Endothelial cell of umbilical vein (primary cell): ENCODE results near the gene TSPAN17. TPM values are rescaled to one million over a fixed set of nuclear protein-coding genes. Genes with fewer than 3 reads are reported as not detected.

Source experiments
- BruUV-seq: library from RNA; stranded (reverse); fragments of 400-500 nt; replicated peaks from 2 replicates; lab custom pipeline; 2021; lab: Mats Ljungman, UMichigan
- CTCF ChIA-PET: fragments of 300-600, 350-600 bp; sonication (Branson Sonifier 250); formaldehyde crosslinking; loops from one replicate; lab custom pipeline; 2021; ENCODE audit warnings: antibody characterized with exemption, inconsistent platforms; lab: Charles Lee
- POLR2A ChIA-PET: fragments of 300-600, 350-600 bp; sonication (Branson Sonifier 250); formaldehyde crosslinking; loops from one replicate; lab custom pipeline; 2021; ENCODE audit warnings: antibody characterized with exemption, inconsistent platforms; lab: Charles Lee
- DNase-seq: peaks from one replicate; pipeline ENCODE4 v3.0.0-alpha.2; 2011; ENCODE audit warnings: low read depth, low spot score
- FAIRE-seq: peaks from 2 replicates; lab custom pipeline; 2011; peaks lifted over from hg19 to GRCh38; lab: Jason Lieb, UNC
- H2AFZ ChIP-seq: 2 replicates; pipeline ENCODE4 v1.6.0; 2012; ENCODE audit warnings: low read depth, low read length, control low read depth, inconsistent platforms
- H3K27ac ChIP-seq: 2 replicates; pipeline ENCODE4 v1.5.1; 2011; ENCODE audit warnings: low read depth, mild to moderate bottlenecking, control low read depth, low read length, moderate library complexity; ENCODE audit not compliant: insufficient read depth
- H3K27me3 ChIP-seq, 2 experiments: 2 replicates each; pipeline versions ENCODE4 v1.6.0 to v1.6.1; 2011; ENCODE audit warnings: low read length in 2 of 2, mixed read lengths in 1 of 2; ENCODE audit not compliant: control insufficient read depth in 2 of 2, insufficient read depth in 2 of 2
- H3K36me3 ChIP-seq, 2 experiments: 2 replicates in 1 of 2; 3 replicates in 1 of 2; pipeline ENCODE4 v1.5.1; 2011; ENCODE audit warnings: low read length in 2 of 2, mild to moderate bottlenecking in 1 of 2, moderate library complexity in 1 of 2; ENCODE audit not compliant: control insufficient read depth in 2 of 2, insufficient read depth in 2 of 2; ENCODE audit errors: extremely low read depth in 1 of 2
- H3K4me1 ChIP-seq: 3 replicates; pipeline ENCODE4 v1.5.1; 2011; ENCODE audit warnings: mild to moderate bottlenecking, low read length; ENCODE audit not compliant: control insufficient read depth, insufficient read depth; ENCODE audit errors: extremely low read depth
- H3K4me2 ChIP-seq: 2 replicates; pipeline ENCODE4 v1.6.1; 2011; ENCODE audit warnings: low read length, control low read depth, mixed read lengths; ENCODE audit not compliant: insufficient read depth
- H3K4me3 ChIP-seq, 3 experiments: fragments of 200-600 bp in 1 of 3; sonication (generic), shearing (Covaris generic) in 1 of 3; replicated peaks in 1 of 3; 2 replicates each; pipeline ENCODE4 v1.5.1; 2011 to 2016; ENCODE audit warnings: control low read depth in 3 of 3, low read length in 3 of 3, mild to moderate bottlenecking in 2 of 3, inconsistent platforms in 1 of 3, low read depth in 1 of 3, moderate library complexity in 1 of 3; ENCODE audit not compliant: insufficient read depth in 1 of 3
- H3K79me2 ChIP-seq: 2 replicates; pipeline ENCODE4 v1.6.0; 2012; ENCODE audit warnings: low read length, inconsistent platforms; ENCODE audit not compliant: control insufficient read depth, insufficient read depth
- H3K9ac ChIP-seq: replicated peaks from 2 replicates; pipeline ENCODE3; 2011; ENCODE audit warnings: low read length, control low read depth; ENCODE audit not compliant: insufficient read depth; ENCODE audit errors: extremely low read depth
- H3K9me1 ChIP-seq: replicated peaks from 3 replicates; pipeline ENCODE4 v1.6.0; 2011; ENCODE audit warnings: mild to moderate bottlenecking, low read length; ENCODE audit not compliant: control insufficient read depth, insufficient read depth; ENCODE audit errors: extremely low read depth
- H3K9me3 ChIP-seq: replicated peaks from 2 replicates; pipeline ENCODE4 v1.5.1; 2012; ENCODE audit warnings: low read length, inconsistent platforms; ENCODE audit not compliant: control insufficient read depth, insufficient read depth
- H4K20me1 ChIP-seq: replicated peaks from 2 replicates; pipeline ENCODE3; 2011; ENCODE audit warnings: mild to moderate bottlenecking, low read length; ENCODE audit not compliant: control insufficient read depth, insufficient read depth; ENCODE audit errors: extremely low read depth
- EZH2 ChIP-seq: IDR thresholded peaks from 2 replicates; pipeline ENCODE4 v1.6.1; 2012; ENCODE audit warnings: borderline replicate concordance, low read depth, mild to moderate bottlenecking, moderate library complexity, low read length, inconsistent platforms; ENCODE audit not compliant: severe bottlenecking
- GATA2 ChIP-seq: IDR thresholded peaks from 2 replicates; pipeline ENCODE4 v1.7.0; 2011; ENCODE audit warnings: low read depth, mild to moderate bottlenecking, moderate library complexity, mixed read lengths, low read length; ENCODE audit not compliant: insufficient read length, insufficient read depth
- JUN ChIP-seq: IDR thresholded peaks from 2 replicates; pipeline ENCODE4 v1.6.1; 2011; ENCODE audit warnings: borderline replicate concordance, low read depth; ENCODE audit not compliant: insufficient read length, insufficient read depth
- MYC ChIP-seq: IDR thresholded peaks from one replicate; pipeline ENCODE4 v1.6.1; 2011; ENCODE audit warnings: mild to moderate bottlenecking, low read depth, low read length
- POLR2AphosphoS5 ChIP-seq: IDR thresholded peaks from 2 replicates; pipeline ENCODE4 v1.6.1; 2012; ENCODE audit warnings: low read depth, mild to moderate bottlenecking, control low read depth, low read length, moderate library complexity; ENCODE audit not compliant: insufficient read depth
- dilution Hi-C: fragments of 300-500 bp; cut with MboI; formaldehyde crosslinking; loops from one replicate; pipeline ENCODE4 v1.15.0; 2019; ENCODE audit warnings: low sequenced_read_pairs; ENCODE audit not compliant: extremely low pct_ligation_motif_present
- intact Hi-C: fragments of 100-400 bp; cut with micrococcal nuclease; formaldehyde crosslinking; loops from one replicate; pipeline ENCODE4 v1.10.0; 2022
- polyA plus RNA-seq, 4 experiments: library from polyadenylated mRNA; depleted of rRNA in 3 of 4; stranded (reverse) in 3 of 4; unstranded in 1 of 4; fragments of >200 nt; gene quantifications; 2 replicates each; pipeline versions ENCODE4 v1.2.1 to v1.2.3, GENCODE V29; 2011 to 2012; ENCODE audit warnings: missing spikeins in 1 of 4
- total RNA-seq: library from RNA; stranded (reverse); gene quantifications from 2 replicates; pipeline ENCODE4 v1.2.3, GENCODE V29; 2021
- TF ChIP-seq, protein P1 (sequence below): IDR thresholded peaks from 2 replicates; pipeline ENCODE4 v1.6.1; 2011; ENCODE audit not compliant: insufficient read depth, insufficient read length
- TF ChIP-seq, protein P2 (sequence below), 2 donors: IDR thresholded peaks; 1 replicate in 1 of 2; 2 replicates in 1 of 2; pipeline ENCODE4 v1.5.1; 2011; ENCODE audit warnings: low read length in 2 of 2, mild to moderate bottlenecking in 2 of 2, moderate library complexity in 2 of 2, control low read depth in 1 of 2, inconsistent platforms in 1 of 2, low read depth in 1 of 2; ENCODE audit not compliant: insufficient read depth in 1 of 2; ENCODE audit errors: extremely low read depth in 1 of 2

Gene TSPAN17
- total and polyA plus RNA-seq, 2 donors (not counting 3 experiments of a cell fraction or from before 2014, with no cell fraction given), result 55.9 to 73.3 TPM

DNA sequence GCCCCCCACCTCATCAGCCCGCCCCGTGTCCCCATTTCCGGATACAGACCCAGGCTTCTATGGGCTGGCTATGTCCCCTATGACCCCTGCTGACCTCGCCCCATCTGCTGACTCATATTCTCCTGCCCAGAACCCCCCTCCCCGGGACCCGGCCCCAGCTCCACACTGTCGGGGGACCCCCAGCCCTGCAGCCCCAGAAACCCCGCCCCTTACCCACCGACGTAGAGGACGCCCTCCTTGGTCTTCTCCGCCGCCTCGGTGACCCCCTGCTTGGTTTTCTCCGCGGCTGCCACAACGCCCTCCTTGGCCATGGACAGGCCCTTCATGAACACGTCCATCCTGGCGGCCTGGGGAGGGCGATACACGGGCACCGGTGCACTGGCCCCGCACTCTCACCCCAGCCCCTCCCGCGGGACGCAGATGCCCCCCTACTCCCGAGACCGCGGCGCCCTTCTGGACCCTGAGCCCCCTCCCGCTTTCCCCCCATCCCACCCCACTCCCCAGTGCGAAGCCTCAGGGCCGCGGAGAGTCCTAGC, 17.9 kb upstream of the TSPAN17 start:
- Histone ChIP-seq H3K4me2 (no peak overlapping the region), H3K9me1 (no peaks in the 10 kb centered on the region), H3K27me3 (peaks cover 59 to 62% of the 10 kb centered on the region in 2 experiments), H4K20me1 (no peaks in the 10 kb centered on the region), H3K4me1 (no peaks in the 10 kb centered on the region), H3K4me3 (no peak overlapping the region), H3K79me2 (no peaks in the 10 kb centered on the region), H3K36me3 (no peaks in the 10 kb centered on the region), H2AFZ (no peak overlapping the region), H3K9ac (no peak overlapping the region), H3K9me3 (no peaks in the 10 kb centered on the region), H3K27ac (no peak overlapping the region)
- POLR2A ChIA-PET, result no interaction called here
- FAIRE-seq (no peak), DNase-seq (no peak)
- TF ChIP-seq MYC (no peak), EZH2 (no peak), GATA2 (no peak), JUN (no peak), POLR2AphosphoS5 (no peak)
- TF ChIP-seq, protein P1, sequence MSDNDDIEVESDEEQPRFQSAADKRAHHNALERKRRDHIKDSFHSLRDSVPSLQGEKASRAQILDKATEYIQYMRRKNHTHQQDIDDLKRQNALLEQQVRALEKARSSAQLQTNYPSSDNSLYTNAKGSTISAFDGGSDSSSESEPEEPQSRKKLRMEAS, result no peak
- TF ChIP-seq, protein P2, sequence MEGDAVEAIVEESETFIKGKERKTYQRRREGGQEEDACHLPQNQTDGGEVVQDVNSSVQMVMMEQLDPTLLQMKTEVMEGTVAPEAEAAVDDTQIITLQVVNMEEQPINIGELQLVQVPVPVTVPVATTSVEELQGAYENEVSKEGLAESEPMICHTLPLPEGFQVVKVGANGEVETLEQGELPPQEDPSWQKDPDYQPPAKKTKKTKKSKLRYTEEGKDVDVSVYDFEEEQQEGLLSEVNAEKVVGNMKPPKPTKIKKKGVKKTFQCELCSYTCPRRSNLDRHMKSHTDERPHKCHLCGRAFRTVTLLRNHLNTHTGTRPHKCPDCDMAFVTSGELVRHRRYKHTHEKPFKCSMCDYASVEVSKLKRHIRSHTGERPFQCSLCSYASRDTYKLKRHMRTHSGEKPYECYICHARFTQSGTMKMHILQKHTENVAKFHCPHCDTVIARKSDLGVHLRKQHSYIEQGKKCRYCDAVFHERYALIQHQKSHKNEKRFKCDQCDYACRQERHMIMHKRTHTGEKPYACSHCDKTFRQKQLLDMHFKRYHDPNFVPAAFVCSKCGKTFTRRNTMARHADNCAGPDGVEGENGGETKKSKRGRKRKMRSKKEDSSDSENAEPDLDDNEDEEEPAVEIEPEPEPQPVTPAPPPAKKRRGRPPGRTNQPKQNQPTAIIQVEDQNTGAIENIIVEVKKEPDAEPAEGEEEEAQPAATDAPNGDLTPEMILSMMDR (IDR thresholded peaks at IDR 0.05; ENCODE audit: extremely low read depth in 1 of 2, insufficient read depth in 1 of 2, low read depth in 1 of 2, low read length in 2 of 2), result no peak
- BruUV-seq, result no TSS peak
- dilution Hi-C loops, result no loop called here
- intact Hi-C loops, result no loop called here
- CTCF ChIA-PET, result interaction anchor here (1.0 to 2.9 kb wide), 6 partner anchors 8 to 212 kb away, joined by 3 to 14 read pairs (median 8); partner anchors contain the start of gene TSPAN17
